ENCODE measurements around the gene RGMB. TPM values are rescaled to one million over a fixed set of nuclear protein-coding genes. Genes with fewer than 3 reads are reported as not detected.

The RGMB gene
- total RNA-seq, 4 donors from 2014 or later, result 2.8 to 22.3 (median 12.9) TPM

DNA sequence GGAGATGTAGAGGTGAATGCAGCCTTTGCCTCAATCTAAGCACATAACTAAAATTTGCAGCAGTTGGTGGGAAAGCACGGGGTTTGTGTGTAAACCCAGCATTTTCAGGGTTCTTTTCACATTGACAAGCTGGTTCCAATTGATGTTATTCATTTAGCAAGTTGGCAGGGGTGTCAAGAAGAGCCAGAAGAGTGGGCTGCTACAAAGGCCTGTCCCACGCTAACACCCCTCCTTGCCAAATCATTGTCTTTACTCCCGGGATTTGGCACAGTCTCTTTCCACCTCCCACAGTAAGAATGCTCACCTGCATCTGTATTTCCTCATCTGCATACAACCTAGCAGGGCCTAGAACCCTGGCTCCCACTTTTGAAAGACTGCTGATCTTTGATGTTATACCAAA, 11.8 kb downstream of the RGMB start:
- peaks cover 0 to 11% of the 10 kb centered on the region in 2 donors for H3K4me1 ChIP-seq
- H3K27me3 ChIP-seq, result no peaks in the 10 kb centered on the region
- no peak overlapping the region for H3K27ac ChIP-seq
- H3K36me3 ChIP-seq, result no peaks in the 10 kb centered on the region
- no peaks in the 10 kb centered on the region for H3K9me3 ChIP-seq
- H3K4me3 ChIP-seq, result no peak overlapping the region
- no peak for TF ChIP-seq POLR2A (IDR thresholded peaks at IDR 0.05)
- no peak for TF ChIP-seq CTCF (IDR thresholded peaks at IDR 0.05)
- intact Hi-C loops (cut with DNase I; ENCODE audit: low total_unique reads), result no loop called here
- DNase-seq, result no peak

DNA sequence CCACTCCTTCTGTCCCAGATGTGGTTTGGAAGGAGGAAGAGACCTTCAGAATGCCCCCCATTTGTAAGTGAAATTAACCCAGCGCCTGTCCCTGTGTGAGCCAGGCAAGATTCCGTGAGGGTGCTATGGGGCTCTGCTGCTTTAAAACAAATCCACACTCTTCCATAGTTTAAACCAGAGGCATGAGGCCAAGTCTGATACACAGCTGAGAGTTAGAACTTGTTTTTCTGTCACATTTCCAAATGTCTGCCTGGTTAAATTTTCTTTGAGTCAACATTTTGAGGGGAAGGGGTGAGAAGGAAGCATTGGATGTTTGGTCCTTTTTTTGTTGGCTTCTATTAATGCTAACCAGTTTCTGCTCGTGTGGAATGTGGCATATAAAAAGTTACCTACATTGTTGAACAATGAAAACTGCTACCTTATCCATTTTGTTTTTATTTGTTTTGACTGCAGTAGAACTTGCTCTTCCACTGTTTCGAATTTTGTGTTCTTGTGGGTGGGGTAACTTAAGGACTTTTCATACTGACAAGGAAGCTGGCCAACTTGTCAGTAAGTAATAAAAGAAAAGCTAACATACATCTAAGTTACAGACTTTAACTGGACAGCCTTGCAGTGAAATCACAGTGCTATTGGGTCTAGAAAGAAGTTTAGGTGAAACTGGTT, 12.9 kb downstream of the RGMB start:
- intact Hi-C loops (cut with DNase I; ENCODE audit: low total_unique reads), result no loop called here
- H3K27ac ChIP-seq, result no peak overlapping the region
- no peak for DNase-seq
- no peaks in the 10 kb centered on the region for H3K36me3 ChIP-seq
- peaks cover 0 to 11% of the 10 kb centered on the region in 2 donors for H3K4me1 ChIP-seq
- TF ChIP-seq CTCF (IDR thresholded peaks at IDR 0.05), result no peak
- no peak for TF ChIP-seq POLR2A (IDR thresholded peaks at IDR 0.05)
- no peaks in the 10 kb centered on the region for H3K27me3 ChIP-seq
- no peak overlapping the region for H3K4me3 ChIP-seq
- no peaks in the 10 kb centered on the region for H3K9me3 ChIP-seq

DNA sequence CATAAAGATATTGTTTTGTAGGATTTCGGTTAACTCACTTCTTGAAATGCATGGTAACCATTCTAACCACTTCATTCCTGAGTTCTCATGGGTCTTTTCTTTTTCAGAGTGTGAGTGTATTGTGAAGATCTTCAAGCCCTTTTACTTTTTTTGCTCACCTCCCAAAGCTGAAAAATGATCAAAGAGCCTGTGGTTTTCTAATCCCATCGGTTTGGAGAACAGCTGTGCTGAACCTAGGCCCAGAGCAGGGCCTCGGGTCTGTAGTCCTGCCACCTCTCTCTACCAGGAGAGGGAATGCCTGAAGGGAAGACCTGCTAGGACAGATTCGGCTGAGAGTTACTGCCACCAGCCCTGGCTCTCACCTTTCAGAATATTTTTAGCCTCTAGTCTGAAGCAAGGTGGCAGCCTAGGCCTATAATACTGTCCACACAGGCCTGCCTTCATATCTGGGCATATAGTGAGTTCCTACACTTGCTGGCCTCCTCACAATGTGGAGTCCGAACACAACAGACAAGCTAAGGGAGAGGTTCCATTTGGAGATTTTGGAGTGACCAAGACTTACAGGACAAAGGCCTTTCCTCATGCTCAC, 13.8 kb downstream of the RGMB start:
- TF ChIP-seq CTCF (IDR thresholded peaks at IDR 0.05), result no peak
- no peak for TF ChIP-seq POLR2A (IDR thresholded peaks at IDR 0.05)
- Histone ChIP-seq H3K4me1 (peaks cover 0 to 11% of the 10 kb centered on the region in 2 donors), H3K36me3 (no peaks in the 10 kb centered on the region), H3K27ac (no peak overlapping the region), H3K4me3 (no peak overlapping the region), H3K9me3 (no peaks in the 10 kb centered on the region), H3K27me3 (no peaks in the 10 kb centered on the region)
- intact Hi-C loops (cut with DNase I; ENCODE audit: low total_unique reads), result no loop called here
- no peak for DNase-seq

- no peaks in the 10 kb centered on the region for H3K27me3 ChIP-seq
- intact Hi-C loops (cut with DNase I; ENCODE audit: low total_unique reads), result no loop called here
- H3K4me1 ChIP-seq, result peaks cover 0 to 11% of the 10 kb centered on the region in 2 donors
- H3K9me3 ChIP-seq, result no peaks in the 10 kb centered on the region
- H3K36me3 ChIP-seq, result no peaks in the 10 kb centered on the region
- no peak overlapping the region for H3K27ac ChIP-seq
- no peak for DNase-seq
- no peak overlapping the region for H3K4me3 ChIP-seq
- no peak for TF ChIP-seq POLR2A (IDR thresholded peaks at IDR 0.05)
Observed at GRCh38 chr5:98789029-98789428, 15.6 kb downstream of the RGMB start.

GRCh38 chr5:98791001-98791519, 17.6 kb downstream of the RGMB start:
- TF ChIP-seq CTCF (IDR thresholded peaks at IDR 0.05) (no peak), POLR2A (IDR thresholded peaks at IDR 0.05) (no peak)
- Histone ChIP-seq H3K4me1 (peaks cover 0 to 5% of the 10 kb centered on the region in 2 donors), H3K27ac (no peak overlapping the region), H3K36me3 (no peaks in the 10 kb centered on the region), H3K9me3 (no peaks in the 10 kb centered on the region), H3K4me3 (no peak overlapping the region), H3K27me3 (no peaks in the 10 kb centered on the region)
- intact Hi-C loops (cut with DNase I; ENCODE audit: low total_unique reads), result no loop called here
- no peak for DNase-seq
